HepG2 (cell line): ENCODE results near the gene ZSCAN21. TPM values are rescaled to one million over a fixed set of nuclear protein-coding genes. Genes with fewer than 3 reads are reported as not detected.
A peak's percentile ranks its signal among the peaks of the same experiment; 100 is the strongest.

Experiments used
- ARID2 ChIP-seq: sonication (generic); formaldehyde crosslinking; IDR thresholded peaks from 2 replicates; pipeline ENCODE4 v1.8.1; 2022; ENCODE audit warnings: mild to moderate bottlenecking, missing genetic modification reagents, borderline replicate concordance
- CHCHD3 ChIP-seq: sonication (generic); formaldehyde crosslinking; IDR thresholded peaks from 2 replicates; pipeline ENCODE4 v1.8.0; 2022; ENCODE audit warnings: mild to moderate bottlenecking, missing genetic modification reagents, moderate library complexity
- ESRRA ChIP-seq: sonication (generic); formaldehyde crosslinking; IDR thresholded peaks from 2 replicates; pipeline ENCODE4 v1.5.1; 2020; ENCODE audit warnings: mild to moderate bottlenecking, low read depth, missing genetic modification reagents
- FOXO1 ChIP-seq: sonication (generic); formaldehyde crosslinking; IDR thresholded peaks from 2 replicates; pipeline ENCODE4 v1.4.0; 2020; ENCODE audit warnings: missing genetic modification reagents
- FOXP1 ChIP-seq, 2 experiments: fragments of 450-650 bp in 1 of 2; IDR thresholded peaks; 2 replicates each; pipeline ENCODE4 v1.6.1; 2017 to 2018; ENCODE audit warnings: antibody characterized with exemption in 1 of 2
- GLI4 ChIP-seq: sonication (generic); formaldehyde crosslinking; IDR thresholded peaks from 2 replicates; pipeline ENCODE4 v1.5.1; 2020; ENCODE audit warnings: missing genetic modification reagents, mild to moderate bottlenecking, moderate library complexity, borderline replicate concordance
- GPN1 ChIP-seq: sonication (generic); formaldehyde crosslinking; IDR thresholded peaks from 2 replicates; pipeline ENCODE4 v1.5.1; 2020; ENCODE audit warnings: missing genetic modification reagents, borderline replicate concordance
- HNF4A ChIP-seq: sonication (generic); formaldehyde crosslinking; IDR thresholded peaks from 2 replicates; pipeline ENCODE4 v1.4.0; 2020; ENCODE audit warnings: missing genetic modification reagents
- KAT7 ChIP-seq: IDR thresholded peaks from 2 replicates; pipeline ENCODE4 v1.6.1; 2018; ENCODE audit warnings: borderline replicate concordance, missing compliant biosample characterization
- KDM1A ChIP-seq: IDR thresholded peaks from 2 replicates; pipeline ENCODE4 v1.6.1; 2016; ENCODE audit warnings: missing compliant biosample characterization
- KDM5B ChIP-seq: sonication (generic); formaldehyde crosslinking; IDR thresholded peaks from 2 replicates; pipeline ENCODE4 v1.4.0; 2020; ENCODE audit warnings: missing genetic modification reagents, mild to moderate bottlenecking, borderline replicate concordance
- KLF11 ChIP-seq: IDR thresholded peaks from 2 replicates; pipeline ENCODE4 v1.6.1; 2016; ENCODE audit warnings: missing compliant biosample characterization
- NR1H2 ChIP-seq: sonication (generic); formaldehyde crosslinking; IDR thresholded peaks from 2 replicates; pipeline ENCODE4 v1.8.1; 2022; ENCODE audit warnings: low read depth, missing genetic modification reagents, borderline replicate concordance
- PCBP1 ChIP-seq: fragments of 200-400 bp; formaldehyde crosslinking; IDR thresholded peaks from 2 replicates; pipeline ENCODE4 v1.6.1; 2017; ENCODE audit warnings: mild to moderate bottlenecking, low read depth, low read length, borderline replicate concordance
- PHF5A ChIP-seq: IDR thresholded peaks from one replicate; pipeline ENCODE4 v1.6.1; 2018; ENCODE audit warnings: low read depth, missing genetic modification reagents; ENCODE audit not compliant: unreplicated experiment
- POLR2AphosphoS2 ChIP-seq: IDR thresholded peaks from 2 replicates; pipeline ENCODE4 v1.6.1; 2011; ENCODE audit warnings: low read depth, low read length, improper control_type of control experiment
- RAD51 ChIP-seq: fragments of 450-650 bp; IDR thresholded peaks from 2 replicates; pipeline ENCODE4 v1.6.1; 2016; ENCODE audit warnings: borderline replicate concordance
- RXRB ChIP-seq: IDR thresholded peaks from 2 replicates; pipeline ENCODE4 v1.6.1; 2016; ENCODE audit warnings: borderline replicate concordance, missing genetic modification reagents, missing compliant biosample characterization
- STAG1 ChIP-seq: sonication (generic); formaldehyde crosslinking; IDR thresholded peaks from 2 replicates; pipeline ENCODE4 v1.4.0; 2020; ENCODE audit warnings: missing genetic modification reagents
- TBX2 ChIP-seq: sonication (generic); formaldehyde crosslinking; IDR thresholded peaks from 2 replicates; pipeline ENCODE4 v1.5.0; 2020; ENCODE audit warnings: missing genetic modification reagents, mild to moderate bottlenecking, borderline replicate concordance
- TBX3 ChIP-seq: fragments of 450-650 bp; IDR thresholded peaks from 2 replicates; pipeline ENCODE4 v1.6.1; 2017; ENCODE audit warnings: antibody characterized with exemption, mild to moderate bottlenecking, inconsistent platforms, borderline replicate concordance
- WIZ ChIP-seq: sonication (generic); formaldehyde crosslinking; IDR thresholded peaks from 2 replicates; pipeline ENCODE4 v1.5.1; 2020; ENCODE audit warnings: mild to moderate bottlenecking, missing genetic modification reagents
- ZNF180 ChIP-seq: sonication (generic); formaldehyde crosslinking; IDR thresholded peaks from 2 replicates; pipeline ENCODE4 v1.4.0; 2020; ENCODE audit warnings: low read depth, missing genetic modification reagents, borderline replicate concordance
- ZNF292 ChIP-seq: sonication (generic); formaldehyde crosslinking; IDR thresholded peaks from 2 replicates; pipeline ENCODE4 v1.8.1; 2022; ENCODE audit warnings: mild to moderate bottlenecking, low read depth, missing genetic modification reagents, borderline replicate concordance
- ZNF317 ChIP-seq: sonication (generic); formaldehyde crosslinking; IDR thresholded peaks from 2 replicates; pipeline ENCODE4 v1.5.0; 2020; ENCODE audit warnings: mild to moderate bottlenecking, missing genetic modification reagents
- ZNF335 ChIP-seq: sonication (generic); formaldehyde crosslinking; IDR thresholded peaks from 2 replicates; pipeline ENCODE4 v1.4.0; 2020; ENCODE audit warnings: missing genetic modification reagents
- ZNF33B ChIP-seq: sonication (generic); formaldehyde crosslinking; IDR thresholded peaks from 2 replicates; pipeline ENCODE4 v1.5.1; 2020; ENCODE audit warnings: mild to moderate bottlenecking, missing genetic modification reagents
- ZNF367 ChIP-seq: sonication (generic); formaldehyde crosslinking; IDR thresholded peaks from 2 replicates; pipeline ENCODE4 v1.4.0; 2020; ENCODE audit warnings: missing genetic modification reagents, borderline replicate concordance
- ZNF382 ChIP-seq: sonication (generic); formaldehyde crosslinking; IDR thresholded peaks from 2 replicates; pipeline ENCODE4 v1.5.0; 2020; ENCODE audit warnings: missing genetic modification reagents, mild to moderate bottlenecking, borderline replicate concordance
- polyA plus RNA-seq, 8 experiments: library from polyadenylated mRNA; depleted of rRNA in 3 of 8; stranded (reverse) in 7 of 8; unstranded in 1 of 8; fragments of >200 nt; fragmentation: Illumina TruSeq in 4 of 8; extraction: Trizol in 4 of 8; gene quantifications; 2 replicates each; pipeline versions ENCODE4 v1.2.1 to v1.2.3, GENCODE V29; 2011 to 2016; ENCODE audit warnings: low read depth in 4 of 8, missing spikeins in 1 of 8, mixed read lengths in 1 of 8; ENCODE audit not compliant: insufficient read depth in 1 of 8
- total RNA-seq, 5 experiments: library from RNA; depleted of rRNA; stranded (reverse); fragments of >200 nt; fragmentation: Illumina TruSeq; extraction: Trizol; gene quantifications; 2 replicates each; pipeline ENCODE4 v1.2.3, GENCODE V29; 2016; ENCODE audit warnings: low read depth in 1 of 5
- TF ChIP-seq, protein P1 (sequence below): sonication (generic); formaldehyde crosslinking; IDR thresholded peaks from 2 replicates; pipeline ENCODE4 v1.4.0; 2020; ENCODE audit warnings: missing genetic modification reagents

Gene ZSCAN21
- total and polyA plus RNA-seq, 2 of the 13 experiments (the other 11 are each of a cell fraction or from before 2014, with no cell fraction given), result 7.0 to 10.0 TPM

- peak; percentile 76; the same call in 1 of the 2 replicates for TF ChIP-seq POLR2AphosphoS2
- TF ChIP-seq KAT7 (CRISPR knock-in tag), result peak; percentile 31; the same call in 1 of the 2 replicates
- TF ChIP-seq PCBP1, result no peak
- no peak for TF ChIP-seq CHCHD3 (CRISPR knock-in tag)
- no peak for TF ChIP-seq PHF5A (CRISPR knock-in tag)
- no peak for TF ChIP-seq GPN1 (CRISPR knock-in tag)
- no peak for TF ChIP-seq TBX3
- 0 out of 2 replicates have a peak, but pooled peaks have one; percentile 40 for TF ChIP-seq TBX2 (CRISPR knock-in tag)
- TF ChIP-seq, protein P1, sequence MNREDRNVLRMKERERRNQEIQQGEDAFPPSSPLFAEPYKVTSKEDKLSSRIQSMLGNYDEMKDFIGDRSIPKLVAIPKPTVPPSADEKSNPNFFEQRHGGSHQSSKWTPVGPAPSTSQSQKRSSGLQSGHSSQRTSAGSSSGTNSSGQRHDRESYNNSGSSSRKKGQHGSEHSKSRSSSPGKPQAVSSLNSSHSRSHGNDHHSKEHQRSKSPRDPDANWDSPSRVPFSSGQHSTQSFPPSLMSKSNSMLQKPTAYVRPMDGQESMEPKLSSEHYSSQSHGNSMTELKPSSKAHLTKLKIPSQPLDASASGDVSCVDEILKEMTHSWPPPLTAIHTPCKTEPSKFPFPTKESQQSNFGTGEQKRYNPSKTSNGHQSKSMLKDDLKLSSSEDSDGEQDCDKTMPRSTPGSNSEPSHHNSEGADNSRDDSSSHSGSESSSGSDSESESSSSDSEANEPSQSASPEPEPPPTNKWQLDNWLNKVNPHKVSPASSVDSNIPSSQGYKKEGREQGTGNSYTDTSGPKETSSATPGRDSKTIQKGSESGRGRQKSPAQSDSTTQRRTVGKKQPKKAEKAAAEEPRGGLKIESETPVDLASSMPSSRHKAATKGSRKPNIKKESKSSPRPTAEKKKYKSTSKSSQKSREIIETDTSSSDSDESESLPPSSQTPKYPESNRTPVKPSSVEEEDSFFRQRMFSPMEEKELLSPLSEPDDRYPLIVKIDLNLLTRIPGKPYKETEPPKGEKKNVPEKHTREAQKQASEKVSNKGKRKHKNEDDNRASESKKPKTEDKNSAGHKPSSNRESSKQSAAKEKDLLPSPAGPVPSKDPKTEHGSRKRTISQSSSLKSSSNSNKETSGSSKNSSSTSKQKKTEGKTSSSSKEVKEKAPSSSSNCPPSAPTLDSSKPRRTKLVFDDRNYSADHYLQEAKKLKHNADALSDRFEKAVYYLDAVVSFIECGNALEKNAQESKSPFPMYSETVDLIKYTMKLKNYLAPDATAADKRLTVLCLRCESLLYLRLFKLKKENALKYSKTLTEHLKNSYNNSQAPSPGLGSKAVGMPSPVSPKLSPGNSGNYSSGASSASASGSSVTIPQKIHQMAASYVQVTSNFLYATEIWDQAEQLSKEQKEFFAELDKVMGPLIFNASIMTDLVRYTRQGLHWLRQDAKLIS, result peak; percentile 65
- no peak for TF ChIP-seq WIZ (CRISPR knock-in tag)
- TF ChIP-seq ZNF317, result no peak
- TF ChIP-seq RXRB, result peak; percentile 57; the same call in 1 of the 2 replicates
- TF ChIP-seq NR1H2 (CRISPR knock-in tag), result no peak
- TF ChIP-seq KDM1A (CRISPR knock-in tag), result no peak
- no peak for TF ChIP-seq KLF11 (CRISPR knock-in tag)
- TF ChIP-seq ARID2 (CRISPR knock-in tag), result no peak
- TF ChIP-seq KDM5B (CRISPR knock-in tag), result no peak
- 0 out of 2 replicates have a peak, but pooled peaks have one; percentile 14 for TF ChIP-seq STAG1
- TF ChIP-seq FOXP1 (IDR thresholded peaks at IDR 0.05), result no peak
- no peak for TF ChIP-seq FOXP1 (CRISPR knock-in tag; IDR thresholded peaks at IDR 0.05)
- no peak for TF ChIP-seq GLI4 (CRISPR knock-in tag)
- TF ChIP-seq ZNF335 (CRISPR knock-in tag), result no peak
- TF ChIP-seq ZNF382 (CRISPR knock-in tag), result no peak
- no peak for TF ChIP-seq FOXO1 (CRISPR knock-in tag)
- TF ChIP-seq HNF4A (CRISPR knock-in tag), result no peak
- TF ChIP-seq ZNF180, result no peak
- TF ChIP-seq ZNF367 (CRISPR knock-in tag), result no peak
- no peak for TF ChIP-seq RAD51
- TF ChIP-seq ZNF33B, result no peak
- TF ChIP-seq ZNF292 (CRISPR knock-in tag), result no peak
- no peak for TF ChIP-seq ESRRA (CRISPR knock-in tag)
These were observed 33.2 kb upstream of the ZSCAN21 start (continued) for GRCh38 chr7:100016215-100016901.
